GM19025 (cell line): Measurements from ENCODE around the gene C2CD5.
"Not testable (repeated sequence)": the region's sequence is repeated elsewhere in the genome, so short reads cannot be mapped to it uniquely, and the experiment has no call there.

Experiments used
- ATAC-seq: cut with Tn5 transposase; IDR thresholded peaks from one replicate; pipeline ENCODE4 v1.9.1; 2021; ENCODE audit warnings: mild to moderate bottlenecking, low read depth, moderate library complexity; ENCODE audit not compliant: unreplicated experiment

The C2CD5 gene

GRCh38 chr12:22544038-22544979 lies at the start of gene C2CD5:
TSS of gene C2CD5 (minus strand) at chr12:22544542. CDS start at chr12:22544150, 392 bp downstream.
- peak; percentile 64 for ATAC-seq

GRCh38 chr12:22593864-22594263 lies 49.5 kb upstream of the C2CD5 start:
- no peak for ATAC-seq

- ATAC-seq, result no peak
These were observed 44.5 kb upstream of the C2CD5 start for GRCh38 chr12:22588817-22589216.

GRCh38 chr12:22578328-22578727 lies 34.0 kb upstream of the C2CD5 start:
- no peak for ATAC-seq

- no peak for ATAC-seq
These were observed 33.3 kb upstream of the C2CD5 start for GRCh38 chr12:22577667-22578066.

- no peak for ATAC-seq
These were observed 32.1 kb upstream of the C2CD5 start for GRCh38 chr12:22576473-22576872.

- no peak for ATAC-seq
These were observed 31.7 kb upstream of the C2CD5 start for GRCh38 chr12:22576065-22576464.

GRCh38 chr12:22574921-22575320 lies 30.6 kb upstream of the C2CD5 start:
- no peak for ATAC-seq

- ATAC-seq, result peak; percentile 72
These were observed 28.8 kb upstream of the C2CD5 start for GRCh38 chr12:22573181-22573580.

- no peak for ATAC-seq
These were observed 24.9 kb upstream of the C2CD5 start for GRCh38 chr12:22569253-22569652.

GRCh38 chr12:22562036-22563028 lies 18.0 kb upstream of the C2CD5 start:
- ATAC-seq, result no peak

GRCh38 chr12:22554750-22555149 lies 10.4 kb upstream of the C2CD5 start:
- not testable (repeated sequence) for ATAC-seq

GRCh38 chr12:22551624-22552023 lies 7.3 kb upstream of the C2CD5 start:
- no peak for ATAC-seq

GRCh38 chr12:22545255-22545654 lies 913 bp upstream of the C2CD5 start:
- ATAC-seq, result no peak

GRCh38 chr12:22543246-22544037 lies 900 bp downstream of the C2CD5 start:
- ATAC-seq, result peak; percentile 36

- ATAC-seq, result no peak
These were observed 2.7 kb downstream of the C2CD5 start for GRCh38 chr12:22541496-22542155.

GRCh38 chr12:22539055-22539454 lies 5.3 kb downstream of the C2CD5 start:
- ATAC-seq, result no peak

- ATAC-seq, result no peak
These were observed 6.0 kb downstream of the C2CD5 start for GRCh38 chr12:22538311-22538710.

GRCh38 chr12:22536971-22537544 lies 7.3 kb downstream of the C2CD5 start:
- no peak for ATAC-seq
